ENCODE measurements around the gene CPNE7. TPM values are rescaled to one million over a fixed set of nuclear protein-coding genes. Genes with fewer than 3 reads are reported as not detected.

The CPNE7 gene
- total and polyA plus RNA-seq, 2 of the 8 experiments (the other 6 are each of a cell fraction or from before 2014, with no cell fraction given) = 10.0 to 23.7 TPM

DNA sequence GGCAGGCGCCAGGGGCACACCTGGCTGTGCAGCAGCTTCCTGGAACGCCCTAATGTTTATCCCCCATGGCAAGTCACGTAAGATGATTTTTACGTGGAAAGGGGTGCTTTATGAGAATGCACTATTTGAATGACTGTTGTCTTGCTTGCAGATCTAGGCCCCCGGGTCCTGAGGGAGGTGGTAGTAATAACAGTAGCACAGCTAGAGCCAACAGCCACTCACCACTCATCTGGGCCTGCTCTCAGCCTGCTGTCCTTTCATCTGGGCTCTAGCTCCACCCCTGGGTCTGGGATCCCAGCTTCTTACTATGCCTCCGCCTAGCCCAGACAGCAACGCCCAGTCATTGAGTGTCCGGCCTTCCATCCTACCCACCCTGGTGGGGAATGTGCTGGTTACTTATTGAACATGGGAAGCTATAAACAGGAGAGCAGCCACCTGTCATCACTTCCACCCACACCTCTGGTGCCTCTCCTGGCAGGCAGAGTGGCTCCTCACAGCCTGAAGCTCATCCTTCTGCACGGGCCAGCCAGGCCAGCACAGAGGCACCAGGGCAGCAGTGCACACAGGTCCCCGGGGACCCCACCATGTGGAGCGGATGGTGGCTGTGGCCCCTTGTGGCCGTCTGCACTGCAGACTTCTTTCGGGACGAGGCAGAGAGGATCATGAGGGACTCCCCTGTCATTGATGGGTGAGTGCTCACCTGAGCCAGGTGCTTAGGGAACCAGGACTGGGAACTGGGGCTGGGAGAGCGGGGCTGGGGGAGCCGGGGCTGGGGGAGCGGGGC, 54.5 kb downstream of the CPNE7 start:
- Histone ChIP-seq H3K79me2 (ENCODE audit: control insufficient read depth in 1 of 2, insufficient read depth in 2 of 2, low read length in 2 of 2) (no peaks in the 10 kb centered on the region), H3K79me1 (ENCODE audit: low read depth, low read length) (no peaks in the 10 kb centered on the region), H3K4me1 (replicated peaks in 1 of 4; ENCODE audit: control insufficient read depth in 3 of 4, insufficient read depth in 4 of 4, low read length in 3 of 4) (peaks cover 0 to 12% (median 0%) of the 10 kb centered on the region in 4 experiments; a peak in 2 of 7 replicates), H2BK120ac (replicated peaks; ENCODE audit: low read depth, low read length) (no peak overlapping the region), H4K20me1 (replicated peaks in 1 of 2; ENCODE audit: control insufficient read depth in 1 of 2, insufficient read depth in 2 of 2, low read length in 2 of 2) (no peaks in the 10 kb centered on the region), H3K14ac (ENCODE audit: insufficient read length) (no peak overlapping the region), H2AFZ (ENCODE audit: low read length) (no peak overlapping the region), H2BK20ac (ENCODE audit: low read length) (no peak overlapping the region), H3K9me3 (ENCODE audit: insufficient read depth in 2 of 2, low read depth in 1 of 2, low read length in 1 of 2) (peaks cover 0 to 5% of the 10 kb centered on the region in 2 experiments; a peak in 2 of 4 replicates), H4K8ac (ENCODE audit: extremely low read depth, insufficient read depth, low read length) (no peak overlapping the region), H3K27ac (ENCODE audit: low read depth, low read length) (no peak overlapping the region), H3K4me2 (ENCODE audit: insufficient read depth in 1 of 2, low read depth in 2 of 2, low read length in 2 of 2) (no peak overlapping the region), H3K36me3 (ENCODE audit: control insufficient read depth in 2 of 4, insufficient read depth in 4 of 4, low read length in 3 of 4) (no peaks in the 10 kb centered on the region), H3K23me2 (ENCODE audit: low read depth, low read length) (peaks cover 1% of the 10 kb centered on the region; the same call in 1 of the 2 replicates), H3K18ac (ENCODE audit: extremely low read depth, low read length) (no peak overlapping the region), H3K27me3 (replicated peaks in 1 of 4; ENCODE audit: control insufficient read depth in 3 of 4, extremely low read depth in 1 of 4, insufficient read depth in 3 of 4, low read length in 3 of 4) (no peaks in the 10 kb centered on the region; a peak in 4 of 7 replicates), H2BK5ac (ENCODE audit: low read depth, low read length) (no peak overlapping the region), H2AK5ac (ENCODE audit: low read depth, low read length) (no peak overlapping the region), H3K56ac (replicated peaks; ENCODE audit: insufficient read length, low read depth, low read length) (no peak overlapping the region), H3K4ac (replicated peaks; ENCODE audit: insufficient read length, low read depth, low read length) (no peak overlapping the region), H3K23ac (ENCODE audit: insufficient read length) (no peak overlapping the region), H4K5ac (ENCODE audit: insufficient read length, low read depth, low read length) (no peak overlapping the region), H3K9ac (replicated peaks in 1 of 4; ENCODE audit: extremely low read depth in 1 of 4, low read depth in 3 of 4, low read length in 3 of 4) (no peak overlapping the region), H4K91ac (replicated peaks; ENCODE audit: insufficient read length, low read length) (no peak overlapping the region), H2BK15ac (ENCODE audit: low read length) (no peak overlapping the region), H3K4me3 (ENCODE audit: extremely low read depth in 1 of 4, insufficient read depth in 2 of 4, low read depth in 3 of 4, low read length in 4 of 4) (no peak overlapping the region), H2BK12ac (ENCODE audit: low read depth, low read length) (no peak overlapping the region)
- WGBS, 2 experiments (ENCODE audit: extremely low coverage in 1 of 2, insufficient coverage in 1 of 2, insufficient read length in 1 of 2, insufficient replicate concordance in 2 of 2, low coverage in 1 of 2, low lambda C conversion rate in 2 of 2, missing lambda C conversion rate in 1 of 2) = 91% methylated on average over 10 of the region's 17 CpGs; no CpG with 5 or more reads in 1 of the 2 experiments
- FAIRE-seq (no peak), DNase-seq (ENCODE audit: low read depth in 1 of 2, low spot score in 2 of 2) (no peak)
- ChIA-PET POLR2A (ENCODE audit: partially characterized antibody) (interaction anchor here (0.7 to 4.2 kb wide), 6 partner anchors 13 to 187 kb away, joined by 3 to 21 read pairs (median 3); no protein-coding TSS in a partner anchor), CTCF (ENCODE audit: partially characterized antibody) (interaction anchor here (0.9 to 5.8 kb wide), 6 partner anchors 9 to 65 kb away, joined by 3 to 46 read pairs (median 4); partner anchors contain the start of gene DPEP1)
- no peak for TF ChIP-seq HDAC6 (IDR thresholded peaks at IDR 0.05; ENCODE audit: low read depth, low read length)
- TF ChIP-seq CEBPB (IDR thresholded peaks at IDR 0.05; ENCODE audit: low read depth, low read length) = no peak
- TF ChIP-seq, protein P1, sequence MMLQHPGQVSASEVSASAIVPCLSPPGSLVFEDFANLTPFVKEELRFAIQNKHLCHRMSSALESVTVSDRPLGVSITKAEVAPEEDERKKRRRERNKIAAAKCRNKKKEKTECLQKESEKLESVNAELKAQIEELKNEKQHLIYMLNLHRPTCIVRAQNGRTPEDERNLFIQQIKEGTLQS (IDR thresholded peaks at IDR 0.05; ENCODE audit: insufficient read depth, low read depth, low read length) = no peak
- no peak for TF ChIP-seq JUN (IDR thresholded peaks at IDR 0.05; ENCODE audit: low read depth, low read length)
- TF ChIP-seq MAFK (IDR thresholded peaks at IDR 0.05; ENCODE audit: low read depth, low read length) = no peak
- TF ChIP-seq BRCA1 (IDR thresholded peaks at IDR 0.05; ENCODE audit: low read depth, low read length) = no peak
- no peak for TF ChIP-seq HDAC2 (IDR thresholded peaks at IDR 0.05; ENCODE audit: borderline replicate concordance in 1 of 2, low read depth in 2 of 2, low read length in 2 of 2)
- no peak for TF ChIP-seq CHD1 (IDR thresholded peaks at IDR 0.05; ENCODE audit: low read depth, low read length)

Data from H1 (cell line).